Liver (tissue), 9 donors: ENCODE measurements around the gene FGF10. TPM values are rescaled to one million over a fixed set of nuclear protein-coding genes. Genes with fewer than 3 reads are reported as not detected.

ENCODE experiments used
- DNase-seq: peaks from one replicate; pipeline ENCODE4 v3.0.0-alpha.2; 2017; ENCODE audit warnings: low spot score
- H3K27ac ChIP-seq, 2 donors: one replicate each; pipeline ENCODE4 v1.7.0; 2013; ENCODE audit warnings: inconsistent platforms in 2 of 2, low read length in 2 of 2, control low read depth in 1 of 2, low read depth in 1 of 2, mild to moderate bottlenecking in 1 of 2
- H3K27me3 ChIP-seq, 4 donors: one replicate each; pipeline versions ENCODE4 v1.6.1 to v1.7.0; 2013; ENCODE audit warnings: low read length in 3 of 4, inconsistent platforms in 1 of 4, mild to moderate bottlenecking in 1 of 4, moderate library complexity in 1 of 4; ENCODE audit not compliant: control insufficient read depth in 4 of 4, insufficient read depth in 4 of 4
- H3K36me3 ChIP-seq, 4 donors: one replicate each; pipeline versions ENCODE4 v1.6.1 to v1.7.0; 2013; ENCODE audit warnings: low read length in 3 of 4, mild to moderate bottlenecking in 3 of 4, low read depth in 1 of 4, moderate library complexity in 1 of 4; ENCODE audit not compliant: control insufficient read depth in 4 of 4, insufficient read depth in 3 of 4
- H3K4me1 ChIP-seq, 4 donors: one replicate each; pipeline versions ENCODE4 v1.6.1 to v1.7.0; 2013; ENCODE audit warnings: low read length in 3 of 4, mild to moderate bottlenecking in 3 of 4, moderate library complexity in 1 of 4; ENCODE audit not compliant: control insufficient read depth in 4 of 4, insufficient read depth in 4 of 4
- H3K4me3 ChIP-seq, 3 donors: one replicate each; pipeline versions ENCODE4 v1.6.1 to v1.7.0; 2013; ENCODE audit warnings: low read length in 3 of 3, control low read depth in 1 of 3, low read depth in 1 of 3, mild to moderate bottlenecking in 1 of 3
- H3K9ac ChIP-seq, 2 donors: one replicate each; pipeline ENCODE4 v1.7.0; 2013; ENCODE audit warnings: low read length in 2 of 2, mild to moderate bottlenecking in 2 of 2, moderate library complexity in 2 of 2, control low read depth in 1 of 2, low read depth in 1 of 2
- H3K9me3 ChIP-seq, 4 donors: one replicate each; pipeline versions ENCODE4 v1.6.1 to v1.7.0; 2013; ENCODE audit warnings: low read length in 3 of 4; ENCODE audit not compliant: control insufficient read depth in 4 of 4
- CTCF ChIP-seq: fragments of 150-350 bp; IDR thresholded peaks from 2 replicates; pipeline ENCODE4 v1.5.1; 2017; ENCODE audit warnings: improper control_type of control experiment, low read depth, low read length; ENCODE audit not compliant: missing input control
- FOXA1 ChIP-seq: IDR thresholded peaks from 2 replicates; pipeline ENCODE4 v1.6.1; 2016; ENCODE audit warnings: antibody characterized with exemption
- HNF4G ChIP-seq: IDR thresholded peaks from 2 replicates; pipeline ENCODE4 v1.6.1; 2016; ENCODE audit warnings: antibody characterized with exemption
- JUND ChIP-seq, 2 donors: IDR thresholded peaks; 2 replicates each; pipeline ENCODE4 v1.6.1; 2016; ENCODE audit warnings: antibody characterized with exemption in 2 of 2
- MAX ChIP-seq: IDR thresholded peaks from 2 replicates; pipeline ENCODE4 v1.6.1; 2016; ENCODE audit warnings: antibody characterized with exemption
- NR2F2 ChIP-seq: IDR thresholded peaks from 2 replicates; pipeline ENCODE4 v1.6.1; 2016; ENCODE audit warnings: antibody characterized with exemption
- RAD21 ChIP-seq, 2 donors: IDR thresholded peaks; 2 replicates each; pipeline ENCODE4 v1.6.1; 2016; ENCODE audit warnings: antibody characterized with exemption in 2 of 2, mild to moderate bottlenecking in 2 of 2
- REST ChIP-seq: IDR thresholded peaks from 2 replicates; pipeline ENCODE4 v1.6.1; 2016; ENCODE audit warnings: antibody characterized with exemption, mild to moderate bottlenecking
- RXRA ChIP-seq, 2 donors: IDR thresholded peaks; 2 replicates each; pipeline ENCODE4 v1.6.1; 2017 to 2018; ENCODE audit warnings: antibody characterized with exemption in 2 of 2, mild to moderate bottlenecking in 1 of 2
- SP1 ChIP-seq: IDR thresholded peaks from 2 replicates; pipeline ENCODE4 v1.6.1; 2018; ENCODE audit warnings: antibody characterized with exemption, mild to moderate bottlenecking
- TAF1 ChIP-seq: conservative IDR thresholded peaks from 2 replicates; pipeline ENCODE4 v1.6.1; 2016; ENCODE audit warnings: antibody characterized with exemption, mild to moderate bottlenecking
- ZBTB33 ChIP-seq: IDR thresholded peaks from 2 replicates; pipeline ENCODE4 v1.6.1; 2016; ENCODE audit warnings: antibody characterized with exemption
- WGBS: extraction: QIAGEN DNeasy Blood & Tissue Kit; methylation state at CpG from one replicate; pipeline ENCODE4 v1.1.7; 2013; 5-methylcytosine and 5-hydroxymethylcytosine counted together
- polyA plus RNA-seq, 2 donors: library from polyadenylated mRNA; stranded (reverse) in 1 of 2; unstranded in 1 of 2; fragments of 200-250 nt in 1 of 2; fragments of >200 nt in 1 of 2; fragmentation: Nextera tagmentation in 1 of 2; extraction: Ambion mirVana in 1 of 2; gene quantifications; one replicate each; pipeline versions ENCODE4 v1.2.1 to v1.2.3, GENCODE V29; 2013 to 2015
- total RNA-seq, 2 donors: library from RNA; depleted of rRNA; stranded (reverse); fragments of >200 nt; gene quantifications; one replicate each; pipeline ENCODE4 v1.2.3, GENCODE V29; 2014
- TF ChIP-seq, protein P1 (sequence below): IDR thresholded peaks from 2 replicates; pipeline ENCODE4 v1.6.1; 2016; ENCODE audit warnings: antibody characterized with exemption
- donor health status: healthy.
- donor health status: healthy.
- donor health status: healthy.
- donor health status: healthy.
- donor health status: healthy.

FGF10 gene
- total and polyA plus RNA-seq, 4 donors = 0.12 to 0.61 (median 0.25) TPM; not detected in 1

DNA sequence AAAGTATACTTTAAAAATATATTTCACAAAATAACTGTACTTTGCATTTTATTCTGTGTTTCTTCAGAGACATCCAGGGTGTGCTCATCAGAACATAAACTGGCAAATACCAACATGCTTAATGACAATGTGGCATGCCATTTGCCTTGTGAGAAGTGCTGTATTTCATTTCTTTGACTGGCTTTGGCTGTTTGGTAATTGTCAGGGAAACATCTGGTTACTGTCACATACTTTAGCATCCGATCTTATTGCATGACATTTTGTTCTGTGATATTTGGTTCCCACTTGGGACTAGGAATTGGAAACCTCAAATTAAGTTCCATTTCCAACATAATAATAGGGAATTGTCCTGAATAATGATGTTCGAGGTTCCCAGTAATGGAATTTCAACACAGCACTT lies 96.5 kb downstream of the FGF10 start:
- TF ChIP-seq RXRA (IDR thresholded peaks at IDR 0.05) (no peak), HNF4G (no peak), MAX (no peak), SP1 (no peak), ZBTB33 (no peak), JUND (IDR thresholded peaks at IDR 0.05) (no peak), RAD21 (IDR thresholded peaks at IDR 0.05) (no peak)
- TF ChIP-seq, protein P1, sequence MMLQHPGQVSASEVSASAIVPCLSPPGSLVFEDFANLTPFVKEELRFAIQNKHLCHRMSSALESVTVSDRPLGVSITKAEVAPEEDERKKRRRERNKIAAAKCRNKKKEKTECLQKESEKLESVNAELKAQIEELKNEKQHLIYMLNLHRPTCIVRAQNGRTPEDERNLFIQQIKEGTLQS = no peak
- H3K4me1 ChIP-seq = no peaks in the 10 kb centered on the region
- H3K27me3 ChIP-seq = no peaks in the 10 kb centered on the region
- DNase-seq = no peak
- WGBS = 75% methylated on average over 2 of the region's 2 CpGs
- H3K4me3 ChIP-seq = no peak overlapping the region
- H3K9ac ChIP-seq = no peak overlapping the region
- H3K36me3 ChIP-seq = no peaks in the 10 kb centered on the region
- no peak overlapping the region for H3K27ac ChIP-seq
- H3K9me3 ChIP-seq = peaks cover 0 to 1% (median 0%) of the 10 kb centered on the region in 4 donors

GRCh38 chr5:44278469-44278868 lies 110.8 kb downstream of the FGF10 start:
- no peak for DNase-seq
- WGBS = 57% methylated on average over 3 of the region's 3 CpGs
- TF ChIP-seq JUND (IDR thresholded peaks at IDR 0.05) (no peak), HNF4G (no peak), CTCF (no peak), FOXA1 (no peak), MAX (no peak), TAF1 (no peak), NR2F2 (no peak), REST (no peak), SP1 (no peak)
- TF ChIP-seq, protein P1 = no peak

More at GRCh38 chr5:44278469-44278868, 110.8 kb downstream of the FGF10 start:
- H3K4me1 ChIP-seq = no peaks in the 10 kb centered on the region
- H3K36me3 ChIP-seq = no peaks in the 10 kb centered on the region
- H3K4me3 ChIP-seq = no peak overlapping the region
- peaks cover 0 to 3% (median 0%) of the 10 kb centered on the region in 4 donors for H3K9me3 ChIP-seq
- H3K27ac ChIP-seq = no peak overlapping the region
- no peak overlapping the region for H3K9ac ChIP-seq
- H3K27me3 ChIP-seq = peaks cover 0 to 2% (median 0%) of the 10 kb centered on the region in 4 donors
